Mesodermal cell (in vitro differentiated cells): Measurements from ENCODE around the gene FBXO44.
"Not testable (repeated sequence)": the region's sequence is repeated elsewhere in the genome, so short reads cannot be mapped to it uniquely, and the experiment has no call there.

Experiments used
- H3K27ac ChIP-seq: 2 replicates; pipeline ENCODE4 v1.7.0; 2013; ENCODE audit warnings: mild to moderate bottlenecking, low read depth, low read length, moderate library complexity; ENCODE audit not compliant: severe bottlenecking
- H3K36me3 ChIP-seq: 2 replicates; pipeline ENCODE4 v1.7.1; 2013; ENCODE audit warnings: mild to moderate bottlenecking, low read length, moderate library complexity; ENCODE audit not compliant: control insufficient read depth, insufficient read depth
- H3K4me1 ChIP-seq: one replicate; pipeline ENCODE4 v1.7.1; 2013; ENCODE audit warnings: mild to moderate bottlenecking, low read length; ENCODE audit not compliant: insufficient read depth, control insufficient read depth, poor library complexity, severe bottlenecking
- H3K4me3 ChIP-seq: 2 replicates; pipeline ENCODE4 v1.7.0; 2013; ENCODE audit warnings: low read length, control low read depth, mild to moderate bottlenecking; ENCODE audit not compliant: insufficient read depth, poor library complexity, severe bottlenecking; ENCODE audit errors: extremely low read depth
- H3K9me3 ChIP-seq: 2 replicates; pipeline ENCODE4 v1.7.1; 2013; ENCODE audit warnings: mild to moderate bottlenecking, low read length, moderate library complexity; ENCODE audit not compliant: control insufficient read depth
- WGBS, 2 experiments: methylation state at CpG; one replicate each; pipeline ENCODE4 v1.1.5; 2013; ENCODE audit warnings: missing lambda C conversion rate in 2 of 2; ENCODE audit not compliant: insufficient coverage in 2 of 2; 5-methylcytosine and 5-hydroxymethylcytosine counted together

Gene FBXO44

GRCh38 chr1:11640101-11640500, 14.6 kb upstream of the FBXO44 start:
- Histone ChIP-seq H3K9me3 (no peaks in the 10 kb centered on the region), H3K36me3 (no peaks in the 10 kb centered on the region), H3K4me1 (no peaks in the 10 kb centered on the region), H3K27ac (no peak overlapping the region), H3K4me3 (no peak overlapping the region)
- 68 to 75% methylated on average over 3 of the region's 7 CpGs for whole genome bisulfite sequencing, 2 experiments

- Histone ChIP-seq H3K4me1 (no peaks in the 10 kb centered on the region), H3K27ac (no peak overlapping the region), H3K4me3 (no peak overlapping the region), H3K9me3 (no peaks in the 10 kb centered on the region), H3K36me3 (no peaks in the 10 kb centered on the region)
- WGBS, 2 experiments: 76 to 98% methylated on average over 4 of the region's 6 CpGs
Observed at GRCh38 chr1:11640944-11641343, 13.7 kb upstream of the FBXO44 start.

- Histone ChIP-seq H3K4me3 (no peak overlapping the region), H3K9me3 (no peaks in the 10 kb centered on the region), H3K4me1 (no peaks in the 10 kb centered on the region), H3K27ac (no peak overlapping the region), H3K36me3 (no peaks in the 10 kb centered on the region)
- 69 to 100% methylated on average over 3 to 4 of the region's 5 CpGs for WGBS, 2 experiments
Observed at GRCh38 chr1:11641776-11642305, 12.8 kb upstream of the FBXO44 start.

GRCh38 chr1:11642418-11643017, 12.2 kb upstream of the FBXO44 start:
- not testable (repeated sequence) for H3K27ac ChIP-seq, H3K9me3 ChIP-seq, H3K36me3 ChIP-seq, H3K4me3 ChIP-seq, H3K4me1 ChIP-seq
- 30 to 47% methylated on average over 9 to 17 of the region's 18 CpGs for WGBS, 2 experiments

- H3K36me3 ChIP-seq: no peaks in the 10 kb centered on the region
- 69 to 70% methylated on average over 4 of the region's 5 CpGs for WGBS, 2 experiments
- H3K4me1 ChIP-seq: no peaks in the 10 kb centered on the region
- no peak overlapping the region for H3K4me3 ChIP-seq
- H3K27ac ChIP-seq: no peak overlapping the region
- no peaks in the 10 kb centered on the region for H3K9me3 ChIP-seq
Observed at GRCh38 chr1:11643782-11644181, 10.9 kb upstream of the FBXO44 start.

GRCh38 chr1:11645270-11645669, 9.4 kb upstream of the FBXO44 start:
- no peaks in the 10 kb centered on the region for H3K36me3 ChIP-seq
- no peaks in the 10 kb centered on the region for H3K4me1 ChIP-seq
- no peaks in the 10 kb centered on the region for H3K9me3 ChIP-seq
- no peak overlapping the region for H3K4me3 ChIP-seq
- H3K27ac ChIP-seq: no peak overlapping the region
- WGBS, 2 experiments: 87 to 100% methylated on average over 2 to 5 of the region's 5 CpGs

GRCh38 chr1:11645670-11646265, 8.9 kb upstream of the FBXO44 start:
- no peaks in the 10 kb centered on the region for H3K9me3 ChIP-seq
- H3K27ac ChIP-seq: no peak overlapping the region
- no peaks in the 10 kb centered on the region for H3K36me3 ChIP-seq
- H3K4me3 ChIP-seq: no peak overlapping the region
- H3K4me1 ChIP-seq: no peaks in the 10 kb centered on the region
- WGBS, 2 experiments: 28 to 47% methylated on average over 5 to 6 of the region's 8 CpGs

GRCh38 chr1:11646317-11646716, 8.4 kb upstream of the FBXO44 start:
- Histone ChIP-seq H3K27ac (no peak overlapping the region), H3K36me3 (no peaks in the 10 kb centered on the region), H3K9me3 (no peaks in the 10 kb centered on the region), H3K4me3 (no peak overlapping the region), H3K4me1 (no peaks in the 10 kb centered on the region)
- WGBS, 2 experiments: 87 to 95% methylated on average over 8 to 9 of the region's 9 CpGs

- Histone ChIP-seq H3K4me1 (no peaks in the 10 kb centered on the region), H3K27ac (no peak overlapping the region), H3K4me3 (no peak overlapping the region), H3K36me3 (no peaks in the 10 kb centered on the region), H3K9me3 (no peaks in the 10 kb centered on the region)
- 87 to 89% methylated on average over 5 of the region's 7 CpGs for WGBS, 2 experiments
Observed at GRCh38 chr1:11647333-11647732, 7.3 kb upstream of the FBXO44 start.

- Histone ChIP-seq H3K27ac (no peak overlapping the region), H3K4me1 (no peaks in the 10 kb centered on the region), H3K36me3 (no peaks in the 10 kb centered on the region), H3K9me3 (no peaks in the 10 kb centered on the region), H3K4me3 (no peak overlapping the region)
- WGBS, 2 experiments: 66 to 76% methylated on average over 4 to 5 of the region's 6 CpGs
Observed at GRCh38 chr1:11648039-11648438, 6.6 kb upstream of the FBXO44 start.

GRCh38 chr1:11648732-11649158, 5.9 kb upstream of the FBXO44 start:
- H3K4me1 ChIP-seq: no peaks in the 10 kb centered on the region
- no peak overlapping the region for H3K4me3 ChIP-seq
- H3K36me3 ChIP-seq: no peaks in the 10 kb centered on the region
- H3K27ac ChIP-seq: no peak overlapping the region
- H3K9me3 ChIP-seq: no peaks in the 10 kb centered on the region
- 7 to 16% methylated on average over 9 to 13 of the region's 30 CpGs for WGBS, 2 experiments
